Measurements from ENCODE around the gene IBTK. TPM values are rescaled to one million over a fixed set of nuclear protein-coding genes. Genes with fewer than 3 reads are reported as not detected.
"Not testable (repeated sequence)": the region's sequence is repeated elsewhere in the genome, so short reads cannot be mapped to it uniquely, and the experiment has no call there.

The IBTK gene
- 10 to 100 TPM; 26.8 to 27.7 TPM for total RNA-seq

GRCh38 chr6:82247505-82248272 is at the start of gene IBTK:
IBTK (minus strand) TSS chr6:82247744; CDS start chr6:82240486, 7,258 bp downstream.
- Mint-ChIP-seq H3K9me3 (no peaks in the 10 kb centered on the region), H3K27ac (peak within 1 kb of the TSS; percentile 92), H3K36me3 (ENCODE audit: low read depth) (peaks cover 12% of the 10 kb centered on the region), H3K4me3 (peak within 1 kb of the TSS; percentile 97), H3K27me3 (no peaks in the 10 kb centered on the region), H3K4me1 (ENCODE audit: low read depth) (peaks cover 34% of the 10 kb centered on the region)
- peak; percentile 90 for ATAC-seq
- peak; percentile 91 for DNase-seq
- POLR2A ChIA-PET = interaction anchor here (1.0 kb wide), 1 partner anchor 818 kb away, joined by 5 read pairs; the partner anchor contains the start of gene UBE3D
- intact Hi-C loops (cut with micrococcal nuclease) = no loop called here
- no peak for TF ChIP-seq CTCF (IDR thresholded peaks at IDR 0.05)
- CTCF ChIA-PET = interaction anchor here (1.5 to 1.9 kb wide), 3 partner anchors 8 to 820 kb away, joined by 4 to 7 read pairs (median 5); partner anchors contain the start of gene DOP1A

- Mint-ChIP-seq H3K27ac (no peak overlapping the region), H3K9me3 (no peaks in the 10 kb centered on the region), H3K4me3 (no peak overlapping the region), H3K27me3 (no peaks in the 10 kb centered on the region), H3K4me1 (ENCODE audit: low read depth) (peaks cover 19% of the 10 kb centered on the region), H3K36me3 (ENCODE audit: low read depth) (no peaks in the 10 kb centered on the region)
- ATAC-seq (no peak), DNase-seq (no peak)
- intact Hi-C loops (cut with micrococcal nuclease) = no loop called here
- ChIA-PET CTCF (interaction anchor here (1.6 to 2.9 kb wide), 2 partner anchors 8 to 13 kb away, joined by 4 to 10 read pairs; no protein-coding TSS in a partner anchor), POLR2A (no interaction called here)
- TF ChIP-seq CTCF (IDR thresholded peaks at IDR 0.05) = no peak
Observed at GRCh38 chr6:82283771-82284410, 36.3 kb upstream of the IBTK start.

GRCh38 chr6:82281550-82281949 is 34.0 kb upstream of the IBTK start:
- Mint-ChIP-seq H3K4me3 (peak overlapping the region; percentile 32), H3K4me1 (ENCODE audit: low read depth) (peaks cover 19% of the 10 kb centered on the region), H3K27ac (peak overlapping the region; percentile 60)
- H3K9me3 Mint-ChIP-seq; POLR2A ChIA-PET; ATAC-seq; H3K27me3 Mint-ChIP-seq; DNase-seq; intact Hi-C loops (cut with micrococcal nuclease); H3K36me3 Mint-ChIP-seq (ENCODE audit: low read depth): not testable (repeated sequence)
- CTCF ChIA-PET = interaction anchor here (1.5 to 2.9 kb wide), 2 partner anchors 11 to 786 kb away, joined by 3 to 10 read pairs; partner anchors contain the start of gene DOP1A

- intact Hi-C loops (cut with micrococcal nuclease) = loop anchor here (10.0 kb wide), 1 partner anchor 937 kb away; no protein-coding TSS in a partner anchor
- no peak overlapping the region for H3K27ac Mint-ChIP-seq
- no peak overlapping the region for H3K4me3 Mint-ChIP-seq
- no peaks in the 10 kb centered on the region for H3K36me3 Mint-ChIP-seq (ENCODE audit: low read depth)
- H3K27me3 Mint-ChIP-seq = no peaks in the 10 kb centered on the region
- no peaks in the 10 kb centered on the region for H3K9me3 Mint-ChIP-seq
- TF ChIP-seq CTCF (IDR thresholded peaks at IDR 0.05) = no peak
- CTCF ChIA-PET = no interaction called here
- peaks cover 12% of the 10 kb centered on the region for H3K4me1 Mint-ChIP-seq (ENCODE audit: low read depth)
- POLR2A ChIA-PET = no interaction called here
- DNase-seq = no peak
- ATAC-seq = no peak
Observed at GRCh38 chr6:82277686-82278085, 30.1 kb upstream of the IBTK start.

- DNase-seq (no peak), ATAC-seq (no peak)
- Mint-ChIP-seq H3K27ac (no peak overlapping the region), H3K4me3 (no peak overlapping the region), H3K36me3 (ENCODE audit: low read depth) (no peaks in the 10 kb centered on the region), H3K9me3 (no peaks in the 10 kb centered on the region), H3K27me3 (no peaks in the 10 kb centered on the region), H3K4me1 (ENCODE audit: low read depth) (no peaks in the 10 kb centered on the region)
- intact Hi-C loops (cut with micrococcal nuclease) = loop anchor here (10.0 kb wide), 1 partner anchor 939 kb away; no protein-coding TSS in a partner anchor
- ChIA-PET CTCF (interaction anchor here (1.7 kb wide), 1 partner anchor 9 kb away, joined by 4 read pairs; no protein-coding TSS in a partner anchor), POLR2A (no interaction called here)
- no peak for TF ChIP-seq CTCF (IDR thresholded peaks at IDR 0.05)
Observed at GRCh38 chr6:82275686-82276085, 28.1 kb upstream of the IBTK start.
